NCI-H748 treated with DMSO at 0.1 percent for 48 hours (cell line): ENCODE data around the gene HOXB7.

Source experiments
- DNase-seq: peaks from one replicate; lab custom pipeline; 2025; lab: John Stamatoyannopoulos, UW

HOXB7 gene

DNA sequence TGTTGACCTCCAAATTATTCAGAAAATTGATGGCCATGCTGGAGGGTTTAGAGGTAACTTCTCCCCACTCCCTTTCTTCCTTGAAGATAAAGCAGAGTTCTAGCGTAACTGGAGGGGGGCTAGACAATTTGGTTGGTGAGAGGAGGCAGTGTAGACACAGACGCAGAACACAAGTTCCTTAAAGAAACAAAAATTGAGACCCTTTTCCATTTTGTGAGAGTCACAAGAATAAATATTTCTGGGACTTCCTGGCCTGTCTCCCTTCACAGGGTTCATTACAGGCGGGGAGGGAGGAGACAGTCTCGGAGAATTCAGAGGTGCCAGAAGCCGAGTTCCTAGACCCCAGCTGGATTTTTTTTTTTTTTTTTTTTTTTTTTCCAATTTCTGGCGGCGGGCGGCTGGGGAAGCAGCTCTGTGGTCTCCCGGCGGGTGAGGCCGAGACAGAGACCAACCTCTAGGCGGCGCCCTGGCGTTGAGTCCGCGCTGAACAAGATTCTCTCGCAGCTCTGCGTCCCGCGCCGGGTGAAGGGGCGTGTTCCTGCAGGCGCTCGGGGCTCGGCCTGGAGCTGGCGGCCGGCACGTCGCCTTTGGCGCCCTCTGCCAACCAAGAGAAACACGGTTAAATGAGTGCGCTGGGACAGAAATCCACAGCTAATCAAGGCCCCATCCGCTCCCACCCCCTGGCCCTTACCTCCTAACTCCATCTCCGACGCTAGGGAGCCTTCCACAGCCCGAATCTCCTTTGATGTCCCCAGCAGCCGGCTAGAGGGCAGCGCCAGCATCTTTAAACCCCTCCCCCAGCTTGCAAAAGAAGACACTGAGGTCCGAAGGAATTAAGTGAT is 25.6 kb upstream of the HOXB7 start:
- DNase-seq: peak; percentile 56

GRCh38 chr17:48634493-48635208 is 23.8 kb upstream of the HOXB7 start:
- DNase-seq: no peak

GRCh38 chr17:48633266-48633677 is 22.5 kb upstream of the HOXB7 start:
- no peak for DNase-seq

DNA sequence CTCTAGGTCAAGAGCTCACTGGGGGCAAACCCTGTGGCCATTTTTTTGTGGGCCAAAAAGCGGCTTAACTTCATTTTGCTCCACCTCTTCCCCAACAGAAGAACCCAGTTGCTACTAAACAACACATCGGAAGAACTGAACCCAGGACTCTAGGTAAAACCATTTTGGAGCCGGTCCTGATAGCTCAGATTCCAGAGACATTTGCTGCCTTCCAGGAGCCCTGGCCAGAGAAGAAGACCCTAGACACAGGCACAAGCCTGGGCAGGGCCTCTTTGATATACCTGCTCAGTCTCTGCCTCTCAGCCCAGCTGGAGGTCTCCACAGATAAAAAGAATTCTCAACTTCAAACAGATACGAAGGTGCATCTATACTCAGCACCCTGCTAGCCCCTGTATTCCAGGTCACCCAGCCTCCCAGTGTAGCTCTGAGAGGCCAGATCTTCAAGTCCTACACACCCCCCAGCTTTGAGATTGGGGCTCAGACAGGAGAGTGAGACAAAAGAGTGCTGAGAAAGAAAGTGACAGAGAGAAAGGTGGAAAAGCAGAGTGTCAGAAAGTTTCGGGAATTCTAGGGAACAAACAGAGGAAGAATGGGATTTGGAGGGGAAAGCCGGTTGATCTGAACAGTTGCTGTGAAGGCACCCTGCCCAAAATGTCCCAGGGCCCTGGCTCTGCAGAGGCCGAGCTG is 21.9 kb upstream of the HOXB7 start:
- no peak for DNase-seq

DNA sequence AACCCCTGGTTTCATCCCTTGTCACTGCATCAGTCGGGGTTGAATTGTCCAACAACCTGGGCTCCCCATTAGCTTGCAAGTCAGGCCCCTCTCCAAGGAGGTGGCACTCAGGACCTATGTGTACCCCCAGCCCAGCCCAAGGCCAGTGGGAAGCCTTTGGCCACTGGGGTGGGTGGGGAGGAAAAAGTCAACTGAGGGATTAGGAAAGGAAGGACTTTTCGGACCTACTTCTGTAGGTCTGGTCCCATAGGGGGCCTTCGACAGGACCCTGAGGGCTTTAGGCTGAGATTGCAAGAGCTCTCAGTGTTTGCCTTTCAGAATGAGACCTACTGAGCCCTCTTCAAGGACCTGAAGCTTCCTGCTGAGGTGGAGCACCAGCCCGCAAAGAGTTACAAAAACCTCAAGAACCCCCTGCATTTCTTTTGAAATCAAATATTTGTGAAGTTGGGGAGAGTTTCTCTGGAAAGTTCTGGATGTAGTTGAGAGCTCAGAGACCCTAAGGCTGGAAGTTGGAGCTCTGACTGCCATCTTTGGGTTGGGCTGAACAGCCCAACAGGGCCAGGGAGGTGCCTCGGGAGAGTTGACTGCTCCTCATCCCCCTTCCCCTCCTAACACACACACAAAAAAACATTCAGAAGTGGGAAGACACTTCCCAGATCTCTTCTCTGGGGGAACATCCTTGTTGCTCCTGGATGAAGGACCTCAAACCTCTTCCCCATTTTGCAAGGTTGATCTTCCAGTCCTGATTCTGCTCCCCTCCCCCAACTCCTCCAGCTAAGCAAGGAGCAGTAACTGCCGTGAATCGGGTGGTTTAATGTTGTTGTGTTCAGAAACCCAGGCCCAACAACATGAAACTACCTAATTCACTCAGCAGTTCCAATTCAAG is 21.1 kb upstream of the HOXB7 start:
- no peak for DNase-seq

GRCh38 chr17:48630925-48631692 is 20.3 kb upstream of the HOXB7 start:
- DNase-seq: no peak

GRCh38 chr17:48630009-48630924 is 19.4 kb upstream of the HOXB7 start:
- no peak for DNase-seq

DNA sequence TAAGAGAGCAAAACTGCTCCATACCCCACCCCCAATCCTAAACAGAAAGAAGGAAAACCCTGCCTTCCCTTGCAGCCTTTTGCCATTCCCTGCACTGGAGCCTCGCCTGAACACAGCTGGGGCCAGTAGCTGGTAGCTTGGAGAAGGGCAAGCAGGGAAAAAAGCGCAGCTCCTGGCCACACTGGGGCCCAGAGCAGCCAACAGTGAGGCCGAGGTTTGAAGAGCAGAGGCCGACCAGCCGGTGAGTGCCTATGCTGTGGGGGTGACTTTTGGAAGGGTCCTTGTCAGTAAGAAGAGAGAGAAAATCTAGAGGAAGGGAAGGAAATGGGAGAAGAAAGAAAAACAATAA is 18.6 kb upstream of the HOXB7 start:
- DNase-seq: no peak

- no peak for DNase-seq
Observed at GRCh38 chr17:48628649-48629410, 18.0 kb upstream of the HOXB7 start.

- DNase-seq: no peak
Observed at GRCh38 chr17:48627623-48628521, 17.1 kb upstream of the HOXB7 start.

GRCh38 chr17:48627118-48627597 is 16.3 kb upstream of the HOXB7 start:
- DNase-seq: no peak

- DNase-seq: peak; percentile 31
Observed at GRCh38 chr17:48626245-48627117, 15.7 kb upstream of the HOXB7 start, which contains the start of gene HOXB9. Gene HOXB9, minus strand, starts transcription at chr17:48626358. Its CDS starts 89 bp downstream, at chr17:48626269.

GRCh38 chr17:48625495-48626244 is 14.9 kb upstream of the HOXB7 start:
- DNase-seq: peak; percentile 26

DNA sequence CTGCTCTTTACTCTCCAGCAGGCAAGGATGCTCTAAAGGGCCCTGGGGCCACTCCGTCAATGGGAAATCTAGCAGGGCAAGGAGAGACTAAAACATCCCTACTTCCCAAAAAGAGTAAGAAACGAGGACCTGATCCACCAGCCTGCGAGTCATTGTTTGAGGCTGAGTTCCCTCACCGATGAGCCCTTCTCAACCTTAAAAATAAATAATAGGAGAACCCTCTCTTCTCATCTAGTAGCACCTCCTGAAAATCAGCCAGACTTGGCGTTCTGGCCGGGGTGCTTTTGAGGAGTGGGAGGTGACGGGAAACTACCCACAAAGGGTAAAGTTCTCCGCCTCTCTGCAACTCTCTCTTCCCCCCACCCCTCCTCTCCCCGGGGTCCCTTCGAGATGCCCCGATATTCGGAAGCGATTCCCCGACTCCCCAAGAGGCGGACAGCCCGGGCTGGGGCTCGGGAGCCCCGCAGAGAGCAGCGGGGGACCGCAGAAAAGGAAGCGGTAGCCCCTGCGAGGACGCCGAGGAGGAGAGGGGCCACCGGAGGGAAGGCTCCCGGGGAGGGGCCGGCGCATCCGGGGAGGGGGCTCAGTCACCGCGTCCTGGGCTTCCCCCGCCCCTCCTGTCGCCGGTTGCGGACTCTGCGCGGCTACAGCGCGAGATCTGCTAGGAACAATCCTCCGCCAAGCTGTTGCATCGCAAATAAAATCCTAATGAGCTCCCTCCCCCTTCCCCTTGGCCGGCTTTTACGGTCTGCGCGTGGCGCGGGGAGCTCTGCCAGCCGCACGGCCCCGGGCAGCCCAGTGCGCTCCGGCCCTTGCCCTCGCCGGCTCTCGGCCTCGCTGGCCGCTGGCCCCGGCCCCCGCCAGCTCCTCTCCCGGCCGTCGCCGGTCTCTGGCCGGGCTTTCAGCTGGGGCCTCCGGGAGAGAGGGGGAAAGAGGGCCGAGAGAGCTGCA is 14.0 kb upstream of the HOXB7 start:
- DNase-seq: peak; percentile 27

GRCh38 chr17:48624118-48624517 is 13.3 kb upstream of the HOXB7 start:
- no peak for DNase-seq
